ENCODE measurements around the gene ARNT2.

DNA sequence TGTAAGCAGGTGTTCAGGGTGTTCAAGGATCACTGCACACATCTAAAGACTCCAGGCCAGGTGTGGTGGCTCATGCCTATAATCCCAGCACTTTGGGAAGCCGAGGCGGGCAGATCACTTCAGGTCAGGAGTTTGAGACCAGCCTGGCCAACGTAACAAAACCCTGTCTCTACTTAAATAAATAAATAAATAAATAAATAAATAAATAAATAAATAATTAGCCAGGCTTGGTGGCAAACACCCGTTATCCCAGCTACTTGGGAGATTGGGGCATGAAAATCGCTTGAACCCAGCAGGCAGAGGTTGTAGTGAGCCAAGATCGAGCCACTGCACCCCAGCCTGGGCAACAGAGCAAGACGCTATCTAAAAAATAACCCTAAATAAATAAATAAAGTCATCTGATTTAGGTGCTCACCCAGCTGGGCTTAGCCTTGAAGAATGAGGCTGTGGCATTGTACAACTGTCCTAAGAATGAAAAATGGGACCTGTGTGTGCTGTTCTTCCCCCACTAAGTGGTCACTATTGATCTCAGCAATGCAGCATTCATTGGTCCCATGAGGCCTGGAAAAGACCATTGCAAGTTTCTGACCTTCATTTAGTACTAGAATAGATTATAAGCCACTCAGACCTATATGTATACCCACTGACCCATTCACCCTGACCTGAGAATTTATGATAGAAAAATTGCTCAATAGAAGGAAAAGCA is 208.1 kb downstream of the ARNT2 start:
- TF ChIP-seq CTCF (IDR thresholded peaks at IDR 0.05) (no peak), POLR2A (IDR thresholded peaks at IDR 0.05) (no peak)

Measured in testis (tissue), 2 donors.